GM19043 (cell line): ENCODE data around the gene RASAL1.
"Not testable (repeated sequence)": the region's sequence is repeated elsewhere in the genome, so short reads cannot be mapped to it uniquely, and the experiment has no call there.

Experiments
- ATAC-seq: cut with Tn5 transposase; IDR thresholded peaks from one replicate; pipeline ENCODE4 v1.9.1; 2021; ENCODE audit warnings: low read depth; ENCODE audit not compliant: unreplicated experiment

The RASAL1 gene

GRCh38 chr12:113142173-113142885 lies 6.8 kb upstream of the RASAL1 start:
- ATAC-seq, result no peak

- ATAC-seq, result not testable (repeated sequence)
Measured at GRCh38 chr12:113141716-113142115, 6.2 kb upstream of the RASAL1 start.

- no peak for ATAC-seq
Measured at GRCh38 chr12:113140706-113141105, 5.1 kb upstream of the RASAL1 start.

- no peak for ATAC-seq
Measured at GRCh38 chr12:113138826-113139225, 3.3 kb upstream of the RASAL1 start.

GRCh38 chr12:113137861-113138783 lies 2.6 kb upstream of the RASAL1 start:
- no peak for ATAC-seq

- no peak for ATAC-seq
Measured at GRCh38 chr12:113136990-113137511, 1.5 kb upstream of the RASAL1 start.

- no peak for ATAC-seq
Measured at GRCh38 chr12:113136128-113136989, 798 bp upstream of the RASAL1 start.

- ATAC-seq, result no peak
Measured at GRCh38 chr12:113134521-113134951, 1.0 kb downstream of the RASAL1 start.

- no peak for ATAC-seq
Measured at GRCh38 chr12:113134071-113134470, 1.5 kb downstream of the RASAL1 start.

- ATAC-seq, result no peak
Measured at GRCh38 chr12:113133666-113134065, 1.9 kb downstream of the RASAL1 start.

GRCh38 chr12:113133036-113133435 lies 2.5 kb downstream of the RASAL1 start:
- ATAC-seq, result no peak

GRCh38 chr12:113131556-113131955 lies 4.0 kb downstream of the RASAL1 start:
- no peak for ATAC-seq

GRCh38 chr12:113130457-113131135 lies 5.0 kb downstream of the RASAL1 start:
- ATAC-seq, result no peak

GRCh38 chr12:113129664-113130456 lies 5.7 kb downstream of the RASAL1 start:
- no peak for ATAC-seq

- ATAC-seq, result no peak
Measured at GRCh38 chr12:113128802-113129663, 6.5 kb downstream of the RASAL1 start.

- no peak for ATAC-seq
Measured at GRCh38 chr12:113127791-113128199, 7.8 kb downstream of the RASAL1 start.

GRCh38 chr12:113120670-113121370 lies 14.7 kb downstream of the RASAL1 start:
- no peak for ATAC-seq
